Esophagus muscularis mucosa (tissue), 3 donors: ENCODE data around the gene GRIK5.

ENCODE experiments used
- CTCF ChIP-seq, 3 experiments: fragments of 200-600 bp in 2 of 3; fragments of 450-650 bp in 1 of 3; sonication (generic) in 2 of 3; IDR thresholded peaks; one replicate each; pipeline ENCODE4 v1.5.1; 2017 to 2019; ENCODE audit warnings: antibody characterized with exemption in 3 of 3, mild to moderate bottlenecking in 2 of 3, moderate library complexity in 1 of 3
- POLR2A ChIP-seq: fragments of 450-650 bp; IDR thresholded peaks from one replicate; pipeline ENCODE4 v1.6.1; 2017; ENCODE audit warnings: antibody characterized with exemption, moderate library complexity, mild to moderate bottlenecking, low read depth

GRCh38 chr19:42115219-42115618 is 45.2 kb upstream of the GRIK5 start:
- TF ChIP-seq CTCF (IDR thresholded peaks at IDR 0.05) (no peak), POLR2A (no peak)
